Upper lobe of right lung (tissue), 1 donor: ENCODE measurements around the gene PIH1D1. TPM values are rescaled to one million over a fixed set of nuclear protein-coding genes. Genes with fewer than 3 reads are reported as not detected.

Source experiments
- ATAC-seq: fragments of 200-7000 bp; cut with Tn5 transposase; one replicate; pipeline ENCODE4 v1.9.1; 2020; ENCODE audit warnings: mild to moderate bottlenecking, moderate library complexity
- DNase-seq: peaks from one replicate; pipeline ENCODE4 v3.0.0-alpha.2; 2020
- H3K27ac ChIP-seq: fragments of 200-600 bp; one replicate; pipeline ENCODE4 v1.8.0; 2022
- H3K27me3 ChIP-seq: fragments of 200-600 bp; one replicate; pipeline ENCODE4 v1.8.0; 2022; ENCODE audit warnings: mild to moderate bottlenecking
- H3K36me3 ChIP-seq: fragments of 200-600 bp; one replicate; pipeline ENCODE4 v1.8.0; 2022
- H3K4me1 ChIP-seq: fragments of 200-600 bp; one replicate; pipeline ENCODE4 v1.8.0; 2022
- H3K4me3 ChIP-seq: fragments of 200-600 bp; one replicate; pipeline ENCODE4 v1.8.0; 2022; ENCODE audit warnings: mild to moderate bottlenecking
- H3K9me3 ChIP-seq: fragments of 200-600 bp; one replicate; pipeline ENCODE4 v1.8.0; 2022
- CTCF ChIP-seq: fragments of 200-600 bp; IDR thresholded peaks from one replicate; pipeline ENCODE4 v1.8.0; 2022; ENCODE audit warnings: antibody characterized with exemption
- intact Hi-C: fragments of 100-400 bp; cut with DNase I; formaldehyde crosslinking; loops from one replicate; pipeline ENCODE4 v1.11.0; 2022
- total RNA-seq: library from RNA; stranded (reverse); fragmentation: NEBNext Ultra II Directional; extraction: Animal tissue kit (Norgen Biotek cat#: 25700); gene quantifications from one replicate; pipeline ENCODE4 v1.2.1, GENCODE V29; 2021
- donor health status: DM: no; HTN: yes; CAD: no; lungs with severe emphysema.

Gene PIH1D1
- total RNA-seq, 1 donor from 2014 or later = 64.2 TPM

GRCh38 chr19:49413348-49413747, 38.3 kb downstream of the PIH1D1 start:
- Histone ChIP-seq H3K36me3 (no peaks in the 10 kb centered on the region), H3K4me1 (no peaks in the 10 kb centered on the region), H3K27me3 (no peaks in the 10 kb centered on the region), H3K4me3 (no peak overlapping the region), H3K27ac (no peak overlapping the region), H3K9me3 (no peaks in the 10 kb centered on the region)
- intact Hi-C loops = no loop called here
- TF ChIP-seq CTCF = no peak
- ATAC-seq (no peak), DNase-seq (no peak)

DNA sequence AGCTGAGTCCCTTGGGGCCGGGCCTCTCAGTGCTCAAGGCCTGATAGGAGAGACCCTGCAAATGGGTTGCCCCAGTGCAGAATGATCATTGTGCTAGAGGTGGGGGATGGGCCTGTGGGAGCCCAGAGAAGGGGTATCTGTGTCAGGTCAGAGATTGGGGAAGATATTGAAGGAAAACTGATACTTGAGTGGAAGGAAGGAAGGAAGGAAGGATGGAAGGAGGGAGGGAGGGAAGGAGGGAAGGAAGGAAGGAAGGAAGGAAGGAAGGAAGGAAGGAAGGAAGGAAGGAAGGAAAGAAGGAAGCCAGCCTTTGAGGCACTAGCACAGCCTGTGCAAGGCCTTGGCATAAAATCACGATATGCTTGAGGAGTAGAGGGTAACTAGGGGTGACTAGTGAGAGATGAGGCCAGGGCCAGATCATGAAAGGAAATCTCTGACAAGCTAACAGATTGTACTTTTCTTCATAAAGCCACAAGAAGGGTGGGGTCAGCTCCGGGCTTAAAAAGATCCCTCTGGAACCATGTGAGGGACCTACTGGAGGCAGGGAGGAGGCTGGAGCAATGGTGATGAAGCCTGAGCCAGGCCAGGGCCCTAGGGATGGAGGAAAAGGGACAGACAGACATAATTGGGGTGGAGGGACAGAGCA, 39.8 kb downstream of the PIH1D1 start:
- intact Hi-C loops = no loop called here
- no peaks in the 10 kb centered on the region for H3K27me3 ChIP-seq

GRCh38 chr19:49409441-49410029, 42.1 kb downstream of the PIH1D1 start:
- no peak overlapping the region for H3K4me3 ChIP-seq
- no peak for DNase-seq
- H3K27ac ChIP-seq = no peak overlapping the region
- peak; percentile 71 for ATAC-seq
- H3K4me1 ChIP-seq = no peaks in the 10 kb centered on the region
- H3K36me3 ChIP-seq = no peaks in the 10 kb centered on the region
- intact Hi-C loops = no loop called here
- no peak for TF ChIP-seq CTCF
- H3K9me3 ChIP-seq = no peaks in the 10 kb centered on the region
- no peaks in the 10 kb centered on the region for H3K27me3 ChIP-seq

More for the DNA sequence above, 39.8 kb downstream of the PIH1D1 start:
- no peak overlapping the region for H3K27ac ChIP-seq
- no peaks in the 10 kb centered on the region for H3K36me3 ChIP-seq
- ATAC-seq = no peak
- DNase-seq = no peak
- no peaks in the 10 kb centered on the region for H3K4me1 ChIP-seq
- H3K4me3 ChIP-seq = no peak overlapping the region
- H3K9me3 ChIP-seq = no peaks in the 10 kb centered on the region
- no peak for TF ChIP-seq CTCF

GRCh38 chr19:49408816-49409440, 42.7 kb downstream of the PIH1D1 start:
- no peak for TF ChIP-seq CTCF

DNA sequence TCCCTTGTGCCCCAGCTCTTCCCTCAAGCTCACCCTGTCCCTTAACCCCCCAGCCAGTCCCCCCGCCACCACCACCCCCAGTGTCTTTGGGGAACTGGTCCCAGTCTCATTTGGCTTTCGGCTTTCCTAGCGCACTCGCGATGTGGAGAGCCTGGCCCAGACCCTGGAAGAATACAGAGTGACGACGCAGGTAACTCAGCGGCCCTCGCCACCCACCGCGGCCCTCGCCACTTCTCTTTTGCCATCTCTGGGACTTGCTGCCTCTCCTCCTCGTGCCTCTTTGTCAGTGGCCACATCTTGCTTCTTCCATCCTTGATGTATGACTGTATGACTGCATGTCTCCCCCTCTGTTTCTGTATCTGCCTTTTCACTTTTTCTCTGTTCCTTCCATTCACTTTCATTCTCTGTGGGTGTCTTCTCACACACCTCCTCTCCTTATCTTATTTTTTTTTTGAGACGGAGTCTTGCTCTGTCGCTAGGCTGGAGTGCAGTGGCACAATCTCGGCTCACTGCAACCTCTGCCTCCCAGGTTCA, 44.1 kb downstream of the PIH1D1 start:
- ATAC-seq (no peak), DNase-seq (no peak)
- H3K4me3 ChIP-seq = no peak overlapping the region
- no peaks in the 10 kb centered on the region for H3K4me1 ChIP-seq
- H3K27me3 ChIP-seq = no peaks in the 10 kb centered on the region
- no peaks in the 10 kb centered on the region for H3K36me3 ChIP-seq
- intact Hi-C loops = no loop called here
- no peaks in the 10 kb centered on the region for H3K9me3 ChIP-seq
- TF ChIP-seq CTCF = no peak
- no peak overlapping the region for H3K27ac ChIP-seq

More at GRCh38 chr19:49408816-49409440, 42.7 kb downstream of the PIH1D1 start:
- ATAC-seq (peak; percentile 27), DNase-seq (no peak)
- no peaks in the 10 kb centered on the region for H3K27me3 ChIP-seq
- no peaks in the 10 kb centered on the region for H3K36me3 ChIP-seq
- no peak overlapping the region for H3K4me3 ChIP-seq
- no peak overlapping the region for H3K27ac ChIP-seq
- no peaks in the 10 kb centered on the region for H3K9me3 ChIP-seq
- intact Hi-C loops = no loop called here
- H3K4me1 ChIP-seq = no peaks in the 10 kb centered on the region
